Transverse colon (tissue), 4 donors: ENCODE measurements around the gene THBS4. TPM values are rescaled to one million over a fixed set of nuclear protein-coding genes. Genes with fewer than 3 reads are reported as not detected.

ENCODE experiments used
- DNase-seq: peaks from one replicate; pipeline ENCODE4 v3.0.0-alpha.2; 2019
- H3K27ac ChIP-seq, 4 donors: fragments of 200-600 bp; sonication (generic); 2 replicates each; pipeline ENCODE4 v1.5.1; 2016 to 2018; ENCODE audit warnings: inconsistent platforms in 4 of 4
- H3K27me3 ChIP-seq: fragments of 200-600 bp; sonication (generic); 2 replicates; pipeline ENCODE4 v1.5.1; 2017; ENCODE audit warnings: inconsistent platforms
- H3K36me3 ChIP-seq, 4 donors: fragments of 200-600 bp; sonication (generic); 2 replicates each; pipeline ENCODE4 v1.5.1; 2017 to 2019; ENCODE audit warnings: inconsistent platforms in 4 of 4
- H3K4me1 ChIP-seq, 4 donors: fragments of 200-600 bp; sonication (generic); 2 replicates each; pipeline ENCODE4 v1.5.1; 2017 to 2020; ENCODE audit warnings: inconsistent platforms in 4 of 4
- H3K4me3 ChIP-seq, 4 donors: fragments of 200-600 bp; sonication (generic); 1 replicate in 1 of 4; 2 replicates in 3 of 4; pipeline versions ENCODE4 v1.5.1 to v1.6.1; 2017 to 2019; ENCODE audit warnings: inconsistent platforms in 4 of 4
- H3K9me3 ChIP-seq, 2 donors: fragments of 200-600 bp; sonication (generic); 2 replicates each; pipeline ENCODE4 v1.5.1; 2017 to 2019; ENCODE audit warnings: inconsistent platforms in 2 of 2
- EP300 ChIP-seq: sonication (generic); formaldehyde crosslinking; IDR thresholded peaks from one replicate; pipeline ENCODE4 v1.6.1; 2017; ENCODE audit warnings: antibody characterized with exemption, low read depth
- POLR2A ChIP-seq: fragments of 450-650 bp; IDR thresholded peaks from one replicate; pipeline ENCODE4 v1.6.1; 2016; ENCODE audit warnings: antibody characterized with exemption, mild to moderate bottlenecking, moderate library complexity
- POLR2AphosphoS5 ChIP-seq, 3 donors: sonication (generic); formaldehyde crosslinking; IDR thresholded peaks; one replicate each; pipeline ENCODE4 v1.6.1; 2016; ENCODE audit warnings: antibody characterized with exemption in 3 of 3
- WGBS, 2 donors: methylation state at CpG; one replicate each; pipeline ENCODE4 v1.1.5; 2018; ENCODE audit warnings: low coverage in 1 of 2; 5-methylcytosine and 5-hydroxymethylcytosine counted together
- in situ Hi-C, 4 donors: fragments of 200-750 bp; cut with MboI; loops; one replicate each; pipeline versions ENCODE4 v1.15.0 to v1.15.1; 2017; ENCODE audit warnings: low sequenced_read_pairs in 3 of 4, low pct_ligation_motif_present in 1 of 4, low pct_unique_long_range_greater_than_20kb in 1 of 4
- intact Hi-C: fragments of 100-400 bp; cut with DNase I; formaldehyde crosslinking; loops from one replicate; pipeline ENCODE4 v1.15.1; 2023; ENCODE audit warnings: low total_unique reads
- total RNA-seq, 4 donors: library from RNA; depleted of rRNA; stranded (reverse); fragments of >200 nt; gene quantifications; one replicate each; pipeline ENCODE4 v1.1.0, GENCODE V29; 2016
- TF ChIP-seq, protein P1 (sequence below), 5 experiments: fragments of 200-600 bp in 3 of 5; fragments of 450-650 bp in 2 of 5; sonication (generic) in 3 of 5; IDR thresholded peaks; 1 replicate in 2 of 5; 2 replicates in 3 of 5; pipeline ENCODE4 v1.5.1; 2016 to 2017; ENCODE audit warnings: antibody characterized with exemption in 5 of 5, inconsistent platforms in 3 of 5, mild to moderate bottlenecking in 2 of 5, moderate library complexity in 1 of 5

THBS4 gene
- total RNA-seq, 4 donors from 2014 or later = 5.3 to 116 (median 9.1) TPM

DNA sequence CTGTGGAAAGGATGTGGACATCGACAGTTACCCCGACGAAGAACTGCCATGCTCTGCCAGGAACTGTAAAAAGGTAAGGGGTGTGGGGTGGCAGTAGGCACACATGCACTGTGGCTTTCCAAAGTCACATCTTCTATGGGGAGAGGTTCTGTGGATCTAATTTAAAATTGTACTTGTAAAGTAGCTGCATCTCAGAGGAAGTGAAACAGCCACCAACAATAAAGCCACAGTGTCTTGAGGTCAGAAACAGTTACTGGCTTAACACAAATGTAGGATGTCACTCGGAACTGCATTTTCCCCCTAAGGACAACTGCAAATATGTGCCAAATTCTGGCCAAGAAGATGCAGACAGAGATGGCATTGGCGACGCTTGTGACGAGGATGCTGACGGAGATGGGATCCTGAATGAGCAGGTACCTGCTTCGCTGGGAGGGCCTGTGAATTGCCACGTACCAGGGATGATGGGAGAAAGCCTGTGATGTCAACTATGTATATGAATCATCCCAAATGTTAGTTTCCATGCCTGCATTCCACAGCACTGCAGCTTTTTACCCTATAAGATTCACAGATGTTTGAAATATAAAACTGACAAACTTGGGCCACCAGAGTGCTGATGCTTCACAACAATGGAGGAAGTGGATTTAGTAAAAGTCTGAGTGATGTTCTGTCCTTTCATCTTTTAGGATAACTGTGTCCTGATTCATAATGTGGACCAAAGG, 35.3 kb downstream of the THBS4 start:
- WGBS, 2 donors = 71 to 82% methylated on average over 4 to 10 of the region's 10 CpGs
- in situ Hi-C loops = loop anchor here in 1 of 4 donors (10.0 kb wide), 1 partner anchor 526 kb away; no protein-coding TSS in a partner anchor
- Histone ChIP-seq H3K27ac (no peak overlapping the region), H3K4me1 (peaks cover 0 to 11% (median 4%) of the 10 kb centered on the region in 4 donors), H3K27me3 (no peaks in the 10 kb centered on the region), H3K4me3 (no peak overlapping the region), H3K36me3 (no peaks in the 10 kb centered on the region), H3K9me3 (no peaks in the 10 kb centered on the region)
- intact Hi-C loops = no loop called here
- no peak for DNase-seq
- TF ChIP-seq, protein P1, sequence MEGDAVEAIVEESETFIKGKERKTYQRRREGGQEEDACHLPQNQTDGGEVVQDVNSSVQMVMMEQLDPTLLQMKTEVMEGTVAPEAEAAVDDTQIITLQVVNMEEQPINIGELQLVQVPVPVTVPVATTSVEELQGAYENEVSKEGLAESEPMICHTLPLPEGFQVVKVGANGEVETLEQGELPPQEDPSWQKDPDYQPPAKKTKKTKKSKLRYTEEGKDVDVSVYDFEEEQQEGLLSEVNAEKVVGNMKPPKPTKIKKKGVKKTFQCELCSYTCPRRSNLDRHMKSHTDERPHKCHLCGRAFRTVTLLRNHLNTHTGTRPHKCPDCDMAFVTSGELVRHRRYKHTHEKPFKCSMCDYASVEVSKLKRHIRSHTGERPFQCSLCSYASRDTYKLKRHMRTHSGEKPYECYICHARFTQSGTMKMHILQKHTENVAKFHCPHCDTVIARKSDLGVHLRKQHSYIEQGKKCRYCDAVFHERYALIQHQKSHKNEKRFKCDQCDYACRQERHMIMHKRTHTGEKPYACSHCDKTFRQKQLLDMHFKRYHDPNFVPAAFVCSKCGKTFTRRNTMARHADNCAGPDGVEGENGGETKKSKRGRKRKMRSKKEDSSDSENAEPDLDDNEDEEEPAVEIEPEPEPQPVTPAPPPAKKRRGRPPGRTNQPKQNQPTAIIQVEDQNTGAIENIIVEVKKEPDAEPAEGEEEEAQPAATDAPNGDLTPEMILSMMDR (IDR thresholded peaks at IDR 0.05) = no peak
- TF ChIP-seq POLR2A = no peak
- TF ChIP-seq EP300 = no peak
- TF ChIP-seq POLR2AphosphoS5 (IDR thresholded peaks at IDR 0.05) = no peak

DNA sequence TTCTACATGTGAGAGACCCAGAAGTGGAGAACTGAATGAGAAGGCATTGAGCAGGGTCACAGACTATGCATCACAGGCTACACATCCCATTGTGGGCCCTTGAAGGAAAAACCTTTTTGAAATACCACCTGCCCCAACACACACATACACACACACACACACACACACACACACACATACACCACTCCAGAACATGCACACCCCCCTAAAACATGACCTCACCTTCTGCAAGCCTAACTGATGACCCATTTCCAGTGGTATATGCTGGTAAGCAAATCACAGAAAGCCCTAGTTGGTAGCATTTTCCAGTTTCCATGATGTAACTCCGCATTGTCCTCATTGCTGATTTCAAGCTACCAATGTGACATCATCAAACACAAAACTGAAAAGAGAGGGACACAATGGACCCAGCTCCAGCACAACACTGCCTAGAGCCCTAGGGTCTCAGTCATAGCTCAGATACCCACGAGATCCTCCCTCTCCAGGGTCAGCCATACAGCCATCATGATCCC, 36.4 kb downstream of the THBS4 start:
- intact Hi-C loops (no loop called here), in situ Hi-C loops (loop anchor here in 1 of 4 donors (10.0 kb wide), 1 partner anchor 527 kb away; no protein-coding TSS in a partner anchor)
- no peak overlapping the region for H3K27ac ChIP-seq
- no peaks in the 10 kb centered on the region for H3K27me3 ChIP-seq
- H3K4me3 ChIP-seq = no peak overlapping the region
- H3K4me1 ChIP-seq = peaks cover 0 to 11% (median 4%) of the 10 kb centered on the region in 4 donors
- DNase-seq = no peak
- 96% methylated on average over 2 of the region's 2 CpGs; no CpG with 5 or more reads in 1 of the 2 donors for WGBS, 2 donors
- TF ChIP-seq POLR2AphosphoS5 (IDR thresholded peaks at IDR 0.05) = no peak
- no peak for TF ChIP-seq EP300
- TF ChIP-seq POLR2A = no peak
- TF ChIP-seq, protein P1 (IDR thresholded peaks at IDR 0.05) = no peak
- no peaks in the 10 kb centered on the region for H3K9me3 ChIP-seq
- H3K36me3 ChIP-seq = no peaks in the 10 kb centered on the region

DNA sequence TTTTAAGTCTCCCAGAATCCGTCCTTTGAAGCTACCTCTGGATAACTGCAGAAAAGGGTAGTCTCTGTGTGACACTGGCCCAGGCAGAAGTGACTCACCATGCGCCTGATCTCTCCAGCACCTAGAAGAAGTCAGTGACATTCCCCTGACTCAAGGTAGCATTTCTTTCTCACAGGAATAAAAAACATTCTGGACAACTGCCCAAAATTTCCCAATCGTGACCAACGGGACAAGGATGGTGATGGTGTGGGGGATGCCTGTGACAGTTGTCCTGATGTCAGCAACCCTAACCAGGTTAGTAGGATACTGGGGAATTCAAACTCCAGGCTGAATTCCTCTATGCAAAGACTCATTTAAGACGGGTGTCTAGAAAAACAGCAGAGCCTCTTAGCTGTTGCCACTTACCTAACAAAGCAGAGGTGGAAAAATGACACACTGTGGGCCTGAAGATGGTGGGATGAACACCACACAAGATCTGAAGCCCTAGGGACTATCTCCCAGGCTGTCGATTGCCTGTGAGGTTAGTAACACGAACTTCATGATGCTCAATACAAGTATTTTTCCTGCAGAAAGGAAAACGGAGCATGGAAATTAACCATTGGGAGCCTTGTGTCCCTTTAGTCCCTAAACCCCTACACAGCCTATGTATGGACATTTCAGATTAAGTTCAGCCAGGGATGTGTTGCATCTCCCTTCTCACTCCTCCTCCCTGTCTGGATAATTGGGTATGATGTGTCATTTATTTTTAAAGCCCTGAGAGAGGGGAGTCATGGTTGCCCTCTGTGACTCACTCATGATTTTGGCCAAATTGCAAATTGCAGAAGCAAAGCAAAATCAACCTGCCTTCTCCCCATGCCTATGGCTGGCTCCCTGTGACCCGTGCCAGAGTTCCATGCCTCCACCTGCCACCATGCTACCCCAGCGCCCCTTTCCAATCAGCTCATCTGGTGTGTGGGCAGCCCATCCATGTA, 37.2 kb downstream of the THBS4 start:
- Histone ChIP-seq H3K36me3 (no peaks in the 10 kb centered on the region), H3K27ac (no peak overlapping the region), H3K4me1 (peaks cover 0 to 11% (median 4%) of the 10 kb centered on the region in 4 donors), H3K9me3 (no peaks in the 10 kb centered on the region), H3K4me3 (no peak overlapping the region), H3K27me3 (no peaks in the 10 kb centered on the region)
- TF ChIP-seq POLR2AphosphoS5 (IDR thresholded peaks at IDR 0.05) (no peak), EP300 (no peak), POLR2A (no peak)
- TF ChIP-seq, protein P1 (IDR thresholded peaks at IDR 0.05) = no peak
- 84 to 94% methylated on average over 4 to 10 of the region's 10 CpGs for WGBS, 2 donors
- no peak for DNase-seq
- intact Hi-C loops (no loop called here), in situ Hi-C loops (loop anchor here in 1 of 4 donors (10.0 kb wide), 1 partner anchor 528 kb away; no protein-coding TSS in a partner anchor)
